Upper lobe of right lung (tissue), 1 donor: ENCODE data around the gene OR52N4. TPM values are rescaled to one million over a fixed set of nuclear protein-coding genes. Genes with fewer than 3 reads are reported as not detected.

ENCODE experiments used
- ATAC-seq: fragments of 200-7000 bp; cut with Tn5 transposase; one replicate; pipeline ENCODE4 v1.9.1; 2020; ENCODE audit warnings: mild to moderate bottlenecking, moderate library complexity
- DNase-seq: peaks from one replicate; pipeline ENCODE4 v3.0.0-alpha.2; 2020
- H3K27ac ChIP-seq: fragments of 200-600 bp; one replicate; pipeline ENCODE4 v1.8.0; 2022
- H3K27me3 ChIP-seq: fragments of 200-600 bp; one replicate; pipeline ENCODE4 v1.8.0; 2022; ENCODE audit warnings: mild to moderate bottlenecking
- H3K36me3 ChIP-seq: fragments of 200-600 bp; one replicate; pipeline ENCODE4 v1.8.0; 2022
- H3K4me1 ChIP-seq: fragments of 200-600 bp; one replicate; pipeline ENCODE4 v1.8.0; 2022
- H3K4me3 ChIP-seq: fragments of 200-600 bp; one replicate; pipeline ENCODE4 v1.8.0; 2022; ENCODE audit warnings: mild to moderate bottlenecking
- H3K9me3 ChIP-seq: fragments of 200-600 bp; one replicate; pipeline ENCODE4 v1.8.0; 2022
- CTCF ChIP-seq: fragments of 200-600 bp; IDR thresholded peaks from one replicate; pipeline ENCODE4 v1.8.0; 2022; ENCODE audit warnings: antibody characterized with exemption
- intact Hi-C: fragments of 100-400 bp; cut with DNase I; formaldehyde crosslinking; loops from one replicate; pipeline ENCODE4 v1.11.0; 2022
- total RNA-seq: library from RNA; stranded (reverse); fragmentation: NEBNext Ultra II Directional; extraction: Animal tissue kit (Norgen Biotek cat#: 25700); gene quantifications from one replicate; pipeline ENCODE4 v1.2.1, GENCODE V29; 2021
- donor health status: DM: no; HTN: yes; CAD: no; lungs with severe emphysema.

The OR52N4 gene
- total RNA-seq, 1 donor from 2014 or later, result 0.93 TPM

- ATAC-seq, result no peak
- intact Hi-C loops, result no loop called here
Measured at GRCh38 chr11:5791165-5791564, 37.1 kb downstream of the OR52N4 start, which contains the start of gene OR52N1. OR52N1 (minus strand) TSS chr11:5791265; CDS start chr11:5788816, 2,449 bp downstream.

GRCh38 chr11:5796541-5796940 is 42.5 kb downstream of the OR52N4 start:
- Histone ChIP-seq H3K9me3 (no peaks in the 10 kb centered on the region), H3K27me3 (no peaks in the 10 kb centered on the region), H3K4me3 (no peak overlapping the region), H3K36me3 (no peaks in the 10 kb centered on the region), H3K4me1 (no peaks in the 10 kb centered on the region), H3K27ac (no peak overlapping the region)
- intact Hi-C loops, result no loop called here
- no peak for ATAC-seq
- no peak for TF ChIP-seq CTCF
- no peak for DNase-seq

More at GRCh38 chr11:5791165-5791564, 37.1 kb downstream of the OR52N4 start, which contains the start of gene OR52N1:
- Histone ChIP-seq H3K36me3 (no peaks in the 10 kb centered on the region), H3K4me3 (no peak within 1 kb of the TSS), H3K27ac (no peak within 1 kb of the TSS), H3K4me1 (no peaks in the 10 kb centered on the region), H3K27me3 (no peaks in the 10 kb centered on the region), H3K9me3 (no peaks in the 10 kb centered on the region)
- DNase-seq, result no peak
- no peak for TF ChIP-seq CTCF

- H3K4me3 ChIP-seq, result no peak overlapping the region
- intact Hi-C loops, result loop anchor here (10.0 kb wide), 1 partner anchor 339 kb away; no protein-coding TSS in a partner anchor
- DNase-seq, result no peak
- H3K9me3 ChIP-seq, result no peaks in the 10 kb centered on the region
- H3K27ac ChIP-seq, result no peak overlapping the region
- H3K4me1 ChIP-seq, result no peaks in the 10 kb centered on the region
- H3K27me3 ChIP-seq, result no peaks in the 10 kb centered on the region
- no peaks in the 10 kb centered on the region for H3K36me3 ChIP-seq
- no peak for TF ChIP-seq CTCF
- no peak for ATAC-seq
Measured at GRCh38 chr11:5803982-5804381, 49.9 kb downstream of the OR52N4 start.

Other genes with a start within 250 kb of the OR52N4 start
- 0.14 TPM for gene UBQLN3, start 244.3 kb upstream of the OR52N4 start, total RNA-seq
- gene UBQLNL, start 237.5 kb upstream of the OR52N4 start, total RNA-seq, result 0.72 TPM
- 0.90 TPM for gene OR52H1, start 205.7 kb upstream of the OR52N4 start, total RNA-seq
- not detected for gene OR52B6, start 173.4 kb upstream of the OR52N4 start, total RNA-seq
- 2.4 TPM for gene TRIM6, start 157.6 kb upstream of the OR52N4 start, total RNA-seq
- gene TRIM34, start 129.2 kb upstream of the OR52N4 start, total RNA-seq, result 10.4 TPM
- 44.4 TPM for gene TRIM5, start 69.2 kb upstream of the OR52N4 start, total RNA-seq
- gene TRIM22, start 64.5 kb upstream of the OR52N4 start, total RNA-seq, result 203 TPM
- 0.17 TPM for gene OR56B1, start 17.8 kb upstream of the OR52N4 start, total RNA-seq
- gene OR52N5, start 29.1 kb downstream of the OR52N4 start, total RNA-seq, result not detected
- not detected for gene OR52N1, start 37.0 kb downstream of the OR52N4 start, total RNA-seq
- gene OR52N2, start 54.7 kb downstream of the OR52N4 start, total RNA-seq, result not detected
- gene OR52E6, start 87.7 kb downstream of the OR52N4 start, total RNA-seq, result not detected
- not detected for gene OR52E8, start 103.4 kb downstream of the OR52N4 start, total RNA-seq
- gene OR52E4, start 126.4 kb downstream of the OR52N4 start, total RNA-seq, result not detected
- not detected for gene OR52E5, start 139.0 kb downstream of the OR52N4 start, total RNA-seq
- gene OR56A3, start 188.0 kb downstream of the OR52N4 start, total RNA-seq, result not detected
- gene OR56A5, start 214.3 kb downstream of the OR52N4 start, total RNA-seq, result not detected
- gene OR52L1, start 232.7 kb downstream of the OR52N4 start, total RNA-seq, result not detected